ENCODE data around the gene ASCL5.

DNA sequence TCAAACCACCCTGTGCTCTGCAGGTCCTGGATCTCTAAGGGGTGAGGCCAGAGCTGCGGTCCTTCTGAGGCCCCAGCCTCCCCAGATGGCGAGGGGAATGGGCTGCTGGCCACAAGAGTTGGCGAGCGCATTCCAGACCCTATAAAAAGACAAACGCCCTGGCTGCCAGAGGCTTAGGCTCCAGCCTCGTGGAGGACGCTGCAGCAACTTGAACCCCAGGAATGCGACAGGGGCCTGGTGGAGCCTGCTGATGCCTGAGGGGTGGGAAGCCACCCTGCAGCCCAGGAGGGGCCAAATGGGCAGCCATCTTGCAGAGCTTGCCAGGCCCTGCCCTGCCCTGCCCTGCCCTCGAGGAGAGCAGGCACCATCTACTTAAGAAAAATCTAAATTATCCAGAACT is 23.3 kb downstream of the ASCL5 start:
- TF ChIP-seq, protein P1, sequence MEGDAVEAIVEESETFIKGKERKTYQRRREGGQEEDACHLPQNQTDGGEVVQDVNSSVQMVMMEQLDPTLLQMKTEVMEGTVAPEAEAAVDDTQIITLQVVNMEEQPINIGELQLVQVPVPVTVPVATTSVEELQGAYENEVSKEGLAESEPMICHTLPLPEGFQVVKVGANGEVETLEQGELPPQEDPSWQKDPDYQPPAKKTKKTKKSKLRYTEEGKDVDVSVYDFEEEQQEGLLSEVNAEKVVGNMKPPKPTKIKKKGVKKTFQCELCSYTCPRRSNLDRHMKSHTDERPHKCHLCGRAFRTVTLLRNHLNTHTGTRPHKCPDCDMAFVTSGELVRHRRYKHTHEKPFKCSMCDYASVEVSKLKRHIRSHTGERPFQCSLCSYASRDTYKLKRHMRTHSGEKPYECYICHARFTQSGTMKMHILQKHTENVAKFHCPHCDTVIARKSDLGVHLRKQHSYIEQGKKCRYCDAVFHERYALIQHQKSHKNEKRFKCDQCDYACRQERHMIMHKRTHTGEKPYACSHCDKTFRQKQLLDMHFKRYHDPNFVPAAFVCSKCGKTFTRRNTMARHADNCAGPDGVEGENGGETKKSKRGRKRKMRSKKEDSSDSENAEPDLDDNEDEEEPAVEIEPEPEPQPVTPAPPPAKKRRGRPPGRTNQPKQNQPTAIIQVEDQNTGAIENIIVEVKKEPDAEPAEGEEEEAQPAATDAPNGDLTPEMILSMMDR (IDR thresholded peaks at IDR 0.05; ENCODE audit: insufficient read depth, low read length, poor library complexity, severe bottlenecking), result no peak
- no peak for TF ChIP-seq EZH2phosphoT487 (conservative IDR thresholded peaks at IDR 0.05; ENCODE audit: low read length)
